Panc1 (cell line): Measurements from ENCODE around the gene LSG1.

ENCODE experiments used
- CTCF ChIP-seq: fragments of 450-650 bp; IDR thresholded peaks from 2 replicates; pipeline ENCODE4 v1.5.1; 2017; ENCODE audit warnings: mild to moderate bottlenecking
- TF ChIP-seq, protein P1 (sequence below), 2 experiments: IDR thresholded peaks; 2 replicates each; pipeline ENCODE4 v1.6.1; 2011 to 2012; ENCODE audit warnings: low read depth in 2 of 2, control low read depth in 1 of 2, low read length in 1 of 2, mild to moderate bottlenecking in 1 of 2, moderate library complexity in 1 of 2; ENCODE audit not compliant: insufficient read depth in 1 of 2

DNA sequence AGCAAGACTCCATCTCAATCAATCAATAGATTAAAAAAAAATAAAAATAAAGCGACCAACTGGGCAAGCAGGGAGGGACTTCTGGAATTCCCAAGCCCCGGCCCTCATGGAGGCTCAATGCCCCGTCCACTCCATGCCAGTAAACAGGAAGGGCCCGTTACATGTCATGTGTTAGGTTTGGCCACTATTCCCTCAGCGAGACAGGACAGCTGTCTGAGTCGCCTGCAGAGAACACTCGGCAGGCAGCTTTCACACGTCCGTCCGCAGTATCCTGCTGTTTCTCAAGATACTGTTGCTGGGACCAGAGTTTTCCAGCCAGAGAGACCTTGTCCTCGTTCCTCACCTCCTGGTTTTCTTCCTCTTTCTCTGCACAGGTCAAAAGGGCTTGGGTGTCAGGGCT lies 56.8 kb downstream of the LSG1 start:
- TF ChIP-seq CTCF, result no peak
- TF ChIP-seq, protein P1, sequence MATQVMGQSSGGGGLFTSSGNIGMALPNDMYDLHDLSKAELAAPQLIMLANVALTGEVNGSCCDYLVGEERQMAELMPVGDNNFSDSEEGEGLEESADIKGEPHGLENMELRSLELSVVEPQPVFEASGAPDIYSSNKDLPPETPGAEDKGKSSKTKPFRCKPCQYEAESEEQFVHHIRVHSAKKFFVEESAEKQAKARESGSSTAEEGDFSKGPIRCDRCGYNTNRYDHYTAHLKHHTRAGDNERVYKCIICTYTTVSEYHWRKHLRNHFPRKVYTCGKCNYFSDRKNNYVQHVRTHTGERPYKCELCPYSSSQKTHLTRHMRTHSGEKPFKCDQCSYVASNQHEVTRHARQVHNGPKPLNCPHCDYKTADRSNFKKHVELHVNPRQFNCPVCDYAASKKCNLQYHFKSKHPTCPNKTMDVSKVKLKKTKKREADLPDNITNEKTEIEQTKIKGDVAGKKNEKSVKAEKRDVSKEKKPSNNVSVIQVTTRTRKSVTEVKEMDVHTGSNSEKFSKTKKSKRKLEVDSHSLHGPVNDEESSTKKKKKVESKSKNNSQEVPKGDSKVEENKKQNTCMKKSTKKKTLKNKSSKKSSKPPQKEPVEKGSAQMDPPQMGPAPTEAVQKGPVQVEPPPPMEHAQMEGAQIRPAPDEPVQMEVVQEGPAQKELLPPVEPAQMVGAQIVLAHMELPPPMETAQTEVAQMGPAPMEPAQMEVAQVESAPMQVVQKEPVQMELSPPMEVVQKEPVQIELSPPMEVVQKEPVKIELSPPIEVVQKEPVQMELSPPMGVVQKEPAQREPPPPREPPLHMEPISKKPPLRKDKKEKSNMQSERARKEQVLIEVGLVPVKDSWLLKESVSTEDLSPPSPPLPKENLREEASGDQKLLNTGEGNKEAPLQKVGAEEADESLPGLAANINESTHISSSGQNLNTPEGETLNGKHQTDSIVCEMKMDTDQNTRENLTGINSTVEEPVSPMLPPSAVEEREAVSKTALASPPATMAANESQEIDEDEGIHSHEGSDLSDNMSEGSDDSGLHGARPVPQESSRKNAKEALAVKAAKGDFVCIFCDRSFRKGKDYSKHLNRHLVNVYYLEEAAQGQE (IDR thresholded peaks at IDR 0.05; ENCODE audit: insufficient read depth in 1 of 2, low read depth in 2 of 2, low read length in 1 of 2), result no peak
